ENCODE data around the gene KRTAP9-6.
"Not testable (repeated sequence)": the region's sequence is repeated elsewhere in the genome, so short reads cannot be mapped to it uniquely, and the experiment has no call there.

The KRTAP9-6 gene

GRCh38 chr17:41251261-41251660 is 13.9 kb upstream of the KRTAP9-6 start:
- H4K20me1 ChIP-seq = no peaks in the 10 kb centered on the region
- peaks cover 0 to 4% (median 0%) of the 10 kb centered on the region in 10 experiments; a peak in 1 of 20 replicates for H3K4me1 ChIP-seq
- H3K27me3 ChIP-seq = no peaks in the 10 kb centered on the region
- no peaks in the 10 kb centered on the region for H3K36me3 ChIP-seq
- TF ChIP-seq Cebpa-rat (IDR thresholded peaks at IDR 0.05) = no peak
- no peak overlapping the region for H3K4me2 ChIP-seq
- no peak overlapping the region for H3K27ac ChIP-seq
- H3K9me3 ChIP-seq (replicated peaks in 1 of 11) = no peaks in the 10 kb centered on the region; a peak in 1 of 22 replicates
- H3K9ac ChIP-seq = no peak overlapping the region
- H3K4me3 ChIP-seq = no peak overlapping the region

DNA sequence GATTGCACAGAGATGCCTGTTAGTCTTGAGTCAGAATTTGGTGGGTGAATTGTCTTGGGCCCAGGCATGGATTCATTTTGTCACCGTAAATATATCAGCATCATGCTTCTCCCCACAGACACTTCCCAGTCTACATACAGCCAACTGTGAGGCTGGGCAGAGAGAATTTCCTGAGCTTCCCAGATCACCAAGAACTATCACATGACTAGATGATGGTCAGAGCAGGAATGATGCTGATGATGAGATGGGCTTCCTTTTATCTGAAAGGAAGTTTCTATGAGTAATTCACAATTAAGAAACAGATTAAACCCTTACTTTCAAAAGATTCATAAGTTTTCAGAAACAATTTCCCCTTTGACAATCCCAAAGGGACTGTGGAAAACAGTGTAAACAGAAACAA is 10.3 kb upstream of the KRTAP9-6 start:
- TF ChIP-seq Cebpa-rat (IDR thresholded peaks at IDR 0.05) = no peak
- Histone ChIP-seq H3K4me2 (no peak overlapping the region), H4K20me1 (no peaks in the 10 kb centered on the region), H3K9ac (no peak overlapping the region), H3K4me3 (no peak overlapping the region), H3K9me3 (replicated peaks in 1 of 11) (no peaks in the 10 kb centered on the region; a peak in 1 of 22 replicates), H3K27ac (no peak overlapping the region), H3K4me1 (peaks cover 0 to 4% (median 0%) of the 10 kb centered on the region in 10 experiments; a peak in 1 of 20 replicates), H3K36me3 (no peaks in the 10 kb centered on the region), H3K27me3 (no peaks in the 10 kb centered on the region)

DNA sequence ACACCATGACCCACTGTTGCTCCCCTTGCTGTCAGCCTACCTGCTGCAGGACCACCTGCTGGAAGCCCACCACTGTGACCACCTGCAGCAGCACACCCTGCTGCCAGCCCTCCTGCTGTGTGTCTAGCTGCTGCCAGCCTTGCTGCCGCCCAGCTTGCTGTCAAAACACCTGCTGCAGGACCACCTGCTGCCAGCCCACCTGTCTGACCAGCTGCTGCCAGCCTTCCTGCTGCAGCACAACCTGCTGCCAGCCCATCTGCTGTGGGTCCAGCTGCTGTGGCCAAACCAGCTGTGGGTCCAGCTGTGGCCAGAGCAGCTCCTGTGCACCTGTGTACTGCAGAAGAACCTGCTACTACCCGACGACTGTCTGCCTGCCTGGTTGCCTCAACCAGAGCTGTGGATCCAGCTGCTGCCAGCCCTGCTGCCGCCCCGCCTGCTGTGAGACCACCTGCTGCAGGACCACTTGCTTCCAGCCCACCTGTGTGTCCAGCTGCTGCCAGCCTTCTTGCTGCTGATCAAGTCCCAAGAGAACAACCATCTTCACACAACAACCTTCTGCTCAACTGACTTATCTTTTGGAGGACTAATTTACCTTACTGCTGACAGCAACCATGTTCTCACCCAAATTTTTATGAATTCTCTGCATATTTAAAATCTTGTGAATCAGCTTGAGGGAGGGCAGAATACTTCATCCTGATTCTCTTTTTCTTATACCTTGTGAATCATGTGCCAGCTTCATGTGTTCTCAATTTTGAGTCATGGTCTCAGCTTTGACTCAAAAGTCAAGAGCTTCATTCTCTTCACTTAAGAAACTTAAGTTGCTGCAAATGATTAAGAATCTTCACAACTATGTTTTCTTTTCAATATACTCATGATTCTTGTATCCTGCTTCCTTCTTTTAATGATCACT is 9.5 kb upstream of the KRTAP9-6 start, which contains the start of gene KRTAP9-9:
Gene KRTAP9-9 (plus strand): TSS at position 4 of the 910 bp plus-strand sequence.
- not testable (repeated sequence) for H3K4me3 ChIP-seq; H3K4me2 ChIP-seq; H3K9ac ChIP-seq; H3K27me3 ChIP-seq; H3K9me3 ChIP-seq (replicated peaks in 1 of 11); H3K27ac ChIP-seq; H3K36me3 ChIP-seq; H3K4me1 ChIP-seq; H4K20me1 ChIP-seq

- H3K27ac ChIP-seq = no peak overlapping the region
- no peak overlapping the region for H3K4me3 ChIP-seq
- H3K27me3 ChIP-seq = no peaks in the 10 kb centered on the region
- 0 out of 20 replicates have a peak, but pooled peaks cover 0 to 8% (median 0%) of the 10 kb centered on the region in 10 experiments for H3K4me1 ChIP-seq
- TF ChIP-seq Cebpa-rat (IDR thresholded peaks at IDR 0.05) = no peak
- no peaks in the 10 kb centered on the region for H3K36me3 ChIP-seq
- H3K9me3 ChIP-seq (replicated peaks in 1 of 11) = no peaks in the 10 kb centered on the region; a peak in 1 of 22 replicates
- H3K4me2 ChIP-seq = no peak overlapping the region
- no peak overlapping the region for H3K9ac ChIP-seq
- H4K20me1 ChIP-seq = no peaks in the 10 kb centered on the region
Measured at GRCh38 chr17:41256291-41256685, 8.9 kb upstream of the KRTAP9-6 start.

DNA sequence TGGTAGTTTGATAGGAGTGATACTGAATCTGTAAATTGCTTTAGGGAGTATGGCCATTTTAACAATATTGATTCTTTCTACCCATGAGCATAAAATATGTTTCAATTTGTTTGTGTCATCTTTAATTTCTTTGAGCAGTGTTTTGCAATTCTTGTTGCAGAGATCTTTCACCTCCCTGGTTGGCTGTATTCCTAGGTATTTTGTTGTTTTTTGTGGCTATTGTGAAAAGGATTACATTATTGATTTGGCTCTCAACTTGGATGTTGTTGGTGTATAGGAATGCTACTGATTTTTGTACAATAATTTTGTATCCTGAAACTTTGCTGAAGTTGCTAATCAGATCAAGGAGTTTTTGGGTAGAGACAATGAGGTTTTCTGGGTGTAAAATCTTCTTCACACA is 6.8 kb upstream of the KRTAP9-6 start:
- Histone ChIP-seq H3K9me3 (replicated peaks in 1 of 11) (no peaks in the 10 kb centered on the region; a peak in 1 of 22 replicates), H3K4me1 (0 out of 20 replicates have a peak, but pooled peaks cover 0 to 4% (median 0%) of the 10 kb centered on the region in 10 experiments), H4K20me1 (no peaks in the 10 kb centered on the region), H3K4me3 (no peak overlapping the region), H3K27me3 (no peaks in the 10 kb centered on the region), H3K9ac (no peak overlapping the region), H3K36me3 (no peaks in the 10 kb centered on the region), H3K4me2 (no peak overlapping the region), H3K27ac (no peak overlapping the region)
- TF ChIP-seq Cebpa-rat (IDR thresholded peaks at IDR 0.05) = no peak

GRCh38 chr17:41263212-41263611 is 2.0 kb upstream of the KRTAP9-6 start:
- Histone ChIP-seq H3K9me3 (replicated peaks in 1 of 11) (no peaks in the 10 kb centered on the region), H3K36me3 (no peaks in the 10 kb centered on the region), H3K4me1 (peaks cover 0 to 13% (median 0%) of the 10 kb centered on the region in 10 experiments; a peak in 3 of 20 replicates), H3K27me3 (no peaks in the 10 kb centered on the region), H4K20me1 (no peaks in the 10 kb centered on the region), H3K4me3 (no peak overlapping the region), H3K9ac (no peak overlapping the region), H3K4me2 (no peak overlapping the region), H3K27ac (no peak overlapping the region)
- no peak for TF ChIP-seq Cebpa-rat (IDR thresholded peaks at IDR 0.05)

DNA sequence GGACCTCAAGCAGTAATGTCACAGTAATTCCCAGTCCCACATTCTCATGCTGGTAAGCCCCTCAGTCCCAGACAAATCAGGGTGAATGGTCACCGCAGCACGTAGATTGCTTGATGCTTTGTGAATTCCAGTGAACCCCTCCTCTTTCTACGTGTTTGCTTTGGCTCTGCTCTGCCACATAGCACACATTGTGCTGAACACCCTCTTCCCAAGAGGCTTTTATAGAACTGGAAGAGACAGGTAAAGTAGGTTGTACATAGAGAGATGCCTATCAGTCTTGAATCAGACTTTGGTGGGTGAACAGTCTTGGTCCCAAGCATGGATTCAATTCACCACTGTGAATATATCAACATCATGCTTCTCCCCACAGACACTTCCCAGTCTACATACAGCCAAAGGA is 579 bp upstream of the KRTAP9-6 start:
- Histone ChIP-seq H3K9ac (no peak overlapping the region), H3K4me3 (no peak overlapping the region), H3K4me1 (peaks cover 0 to 13% (median 0%) of the 10 kb centered on the region in 10 experiments; a peak in 3 of 20 replicates), H3K36me3 (no peaks in the 10 kb centered on the region), H3K27me3 (no peaks in the 10 kb centered on the region), H3K27ac (no peak overlapping the region), H3K9me3 (replicated peaks in 1 of 11) (no peaks in the 10 kb centered on the region), H4K20me1 (no peaks in the 10 kb centered on the region), H3K4me2 (peak overlapping the region in 2 of 11 experiments; percentile 34; a peak in 4 of 22 replicates)
- TF ChIP-seq Cebpa-rat (IDR thresholded peaks at IDR 0.05) = no peak

- Histone ChIP-seq H3K27me3 (no peaks in the 10 kb centered on the region), H3K27ac (no peak overlapping the region), H3K36me3 (no peaks in the 10 kb centered on the region), H3K9me3 (replicated peaks in 1 of 11) (no peaks in the 10 kb centered on the region), H3K4me2 (no peak overlapping the region), H3K4me3 (no peak overlapping the region), H3K9ac (no peak overlapping the region), H4K20me1 (no peaks in the 10 kb centered on the region), H3K4me1 (peaks cover 0 to 9% (median 0%) of the 10 kb centered on the region in 10 experiments; a peak in 3 of 20 replicates)
- no peak for TF ChIP-seq Cebpa-rat (IDR thresholded peaks at IDR 0.05)
Measured at GRCh38 chr17:41267711-41268110, 2.5 kb downstream of the KRTAP9-6 start.

DNA sequence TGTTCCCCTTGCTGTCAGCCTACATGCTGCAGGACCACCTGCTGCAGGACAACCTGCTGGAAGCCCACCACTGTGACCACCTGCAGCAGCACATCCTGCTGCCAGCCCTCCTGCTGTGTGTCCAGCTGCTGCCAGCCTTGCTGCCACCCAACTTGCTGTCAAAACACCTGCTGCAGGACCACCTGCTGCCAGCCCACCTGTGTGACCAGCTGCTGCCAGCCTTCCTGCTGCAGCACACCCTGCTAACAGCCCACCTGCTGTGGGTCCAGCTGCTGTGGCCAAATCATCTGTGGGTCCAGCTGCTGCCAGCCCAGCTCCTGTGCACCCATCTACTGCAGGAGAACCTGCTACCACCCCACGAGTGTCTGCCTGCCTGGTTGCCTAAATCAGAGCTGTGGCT is 6.1 kb downstream of the KRTAP9-6 start:
- H3K4me2 ChIP-seq; H3K9ac ChIP-seq; H3K36me3 ChIP-seq; H3K27ac ChIP-seq; H4K20me1 ChIP-seq; H3K9me3 ChIP-seq (replicated peaks in 1 of 11); H3K27me3 ChIP-seq; H3K4me1 ChIP-seq; H3K4me3 ChIP-seq: not testable (repeated sequence)

GRCh38 chr17:41271858-41272257 is 6.7 kb downstream of the KRTAP9-6 start:
- TF ChIP-seq Cebpa-rat (IDR thresholded peaks at IDR 0.05) = no peak

DNA sequence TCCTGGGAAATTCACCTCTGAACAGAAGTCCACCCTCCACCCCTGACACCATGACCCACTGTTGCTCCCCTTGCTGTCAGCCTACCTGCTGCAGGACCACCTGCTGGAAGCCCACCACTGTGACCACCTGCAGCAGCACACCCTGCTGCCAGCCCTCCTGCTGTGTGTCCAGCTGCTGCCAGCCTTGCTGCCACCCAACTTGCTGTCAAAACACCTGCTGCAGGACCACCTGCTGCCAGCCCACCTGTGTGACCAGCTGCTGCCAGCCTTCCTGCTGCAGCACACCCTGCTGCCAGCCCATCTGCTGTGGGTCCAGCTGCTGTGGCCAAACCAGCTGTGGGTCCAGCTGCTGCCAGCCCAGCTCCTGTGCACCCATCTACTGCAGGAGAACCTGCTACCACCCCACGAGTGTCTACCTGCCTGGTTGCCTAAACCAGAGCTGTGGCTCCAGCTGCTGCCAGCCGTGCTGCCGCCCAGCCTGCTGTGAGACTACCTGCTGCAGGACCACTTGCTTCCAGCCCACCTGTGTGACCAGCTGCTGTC is 10.5 kb downstream of the KRTAP9-6 start, which contains the start of gene KRTAP9-7:
Gene KRTAP9-7 (plus strand): TSS at position 51 of the 543 bp plus-strand sequence. CDS start 0 bp downstream, at position 51.
- not testable (repeated sequence) for H3K4me3 ChIP-seq; H4K20me1 ChIP-seq; H3K36me3 ChIP-seq; H3K4me1 ChIP-seq; H3K9me3 ChIP-seq (replicated peaks in 1 of 11); H3K9ac ChIP-seq; H3K27me3 ChIP-seq
- peak within 1 kb of the TSS in 1 of 11 experiments; percentile 14; a peak in 2 of 22 replicates for H3K27ac ChIP-seq
- H3K4me2 ChIP-seq = peak within 1 kb of the TSS in 3 of 11 experiments; percentile 23 to 37 (median 29); a peak in 3 of 22 replicates

More at GRCh38 chr17:41271858-41272257, 6.7 kb downstream of the KRTAP9-6 start:
- H3K9ac ChIP-seq = no peak overlapping the region
- no peak overlapping the region for H3K27ac ChIP-seq
- no peak overlapping the region for H3K4me3 ChIP-seq
- H3K9me3 ChIP-seq (replicated peaks in 1 of 11) = no peaks in the 10 kb centered on the region
- no peaks in the 10 kb centered on the region for H3K36me3 ChIP-seq
- H3K4me1 ChIP-seq = peaks cover 0 to 10% (median 0%) of the 10 kb centered on the region in 10 experiments; a peak in 4 of 20 replicates
- no peaks in the 10 kb centered on the region for H4K20me1 ChIP-seq
- H3K4me2 ChIP-seq = no peak overlapping the region
- H3K27me3 ChIP-seq = no peaks in the 10 kb centered on the region

Data from BLaER1 treated with 17β-estradiol and CSF1 and Interleukin-3, amounts not matched to agents 10 nM and 100 nM (cell line).